Neutrophil (primary cell): ENCODE results near the gene IGF2R.

ENCODE experiments used
- H3K27ac ChIP-seq: fragments of 200-600 bp; sonication (generic); 2 replicates; pipeline ENCODE4 v1.5.1; 2016; ENCODE audit warnings: mild to moderate bottlenecking, moderate library complexity
- H3K27me3 ChIP-seq: fragments of 200-600 bp; sonication (generic); 2 replicates; pipeline ENCODE4 v1.6.0; 2016; ENCODE audit warnings: mild to moderate bottlenecking
- H3K36me3 ChIP-seq: fragments of 200-600 bp; sonication (generic); 2 replicates; pipeline ENCODE4 v1.5.1; 2017
- H3K4me1 ChIP-seq, 2 experiments: fragments of 200-600 bp in 1 of 2; sonication (generic) in 1 of 2; 1 replicate in 1 of 2; 2 replicates in 1 of 2; pipeline versions ENCODE4 v1.5.1 to v1.6.1; 2013 to 2016; ENCODE audit warnings: low read depth in 1 of 2, low read length in 1 of 2, mild to moderate bottlenecking in 1 of 2, moderate library complexity in 1 of 2; ENCODE audit not compliant: control insufficient read depth in 1 of 2, insufficient read depth in 1 of 2
- H3K4me3 ChIP-seq, 2 experiments: fragments of 200-600 bp in 1 of 2; sonication (generic) in 1 of 2; 1 replicate in 1 of 2; 2 replicates in 1 of 2; pipeline ENCODE4 v1.5.1; 2013 to 2016; ENCODE audit warnings: low read depth in 1 of 2, low read length in 1 of 2, mild to moderate bottlenecking in 1 of 2, moderate library complexity in 1 of 2
- H3K9me3 ChIP-seq: fragments of 200-600 bp; sonication (generic); 2 replicates; pipeline ENCODE4 v1.5.1; 2016
- TF ChIP-seq, protein P1 (sequence below): fragments of 200-600 bp; sonication (generic); IDR thresholded peaks from 2 replicates; pipeline ENCODE4 v1.5.1; 2016; ENCODE audit warnings: antibody characterized with exemption

Gene IGF2R

DNA sequence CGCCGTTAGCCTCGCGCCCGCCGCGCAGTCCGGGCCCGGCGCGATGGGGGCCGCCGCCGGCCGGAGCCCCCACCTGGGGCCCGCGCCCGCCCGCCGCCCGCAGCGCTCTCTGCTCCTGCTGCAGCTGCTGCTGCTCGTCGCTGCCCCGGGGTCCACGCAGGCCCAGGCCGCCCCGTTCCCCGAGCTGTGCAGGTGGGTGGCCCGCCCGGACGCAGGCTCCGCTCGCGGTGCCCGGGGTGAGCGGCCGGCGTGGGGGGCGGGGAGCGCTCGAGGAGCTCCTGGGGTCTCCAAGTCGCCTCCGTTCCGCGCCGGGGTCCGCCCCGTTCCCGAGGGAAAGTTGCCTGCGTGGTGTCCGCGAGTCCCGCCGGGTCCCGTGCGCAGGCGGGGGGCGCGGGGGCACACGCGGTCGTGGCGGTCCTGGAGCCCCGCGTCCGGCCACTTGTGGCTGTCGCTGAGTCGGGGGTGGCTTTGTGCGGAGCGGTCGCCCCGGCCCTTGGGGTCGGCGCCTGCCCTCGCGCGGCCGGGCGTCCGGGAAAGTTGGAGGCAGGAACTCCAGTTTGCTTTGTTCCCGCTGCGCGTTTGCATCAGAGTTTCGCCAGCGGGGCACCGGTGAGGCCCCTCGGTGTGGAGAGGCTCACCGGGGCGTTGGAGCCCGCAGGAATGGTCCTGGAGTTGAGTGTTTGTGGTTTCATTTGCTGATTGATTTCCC, 476 bp downstream of the IGF2R start:
- H3K4me3 ChIP-seq = peak overlapping the region; percentile 79 to 89
- peak overlapping the region; percentile 98 for H3K27ac ChIP-seq
- H3K36me3 ChIP-seq = peaks cover 11% of the 10 kb centered on the region
- H3K4me1 ChIP-seq = peaks cover 86 to 87% of the 10 kb centered on the region in 2 experiments
- TF ChIP-seq, protein P1, sequence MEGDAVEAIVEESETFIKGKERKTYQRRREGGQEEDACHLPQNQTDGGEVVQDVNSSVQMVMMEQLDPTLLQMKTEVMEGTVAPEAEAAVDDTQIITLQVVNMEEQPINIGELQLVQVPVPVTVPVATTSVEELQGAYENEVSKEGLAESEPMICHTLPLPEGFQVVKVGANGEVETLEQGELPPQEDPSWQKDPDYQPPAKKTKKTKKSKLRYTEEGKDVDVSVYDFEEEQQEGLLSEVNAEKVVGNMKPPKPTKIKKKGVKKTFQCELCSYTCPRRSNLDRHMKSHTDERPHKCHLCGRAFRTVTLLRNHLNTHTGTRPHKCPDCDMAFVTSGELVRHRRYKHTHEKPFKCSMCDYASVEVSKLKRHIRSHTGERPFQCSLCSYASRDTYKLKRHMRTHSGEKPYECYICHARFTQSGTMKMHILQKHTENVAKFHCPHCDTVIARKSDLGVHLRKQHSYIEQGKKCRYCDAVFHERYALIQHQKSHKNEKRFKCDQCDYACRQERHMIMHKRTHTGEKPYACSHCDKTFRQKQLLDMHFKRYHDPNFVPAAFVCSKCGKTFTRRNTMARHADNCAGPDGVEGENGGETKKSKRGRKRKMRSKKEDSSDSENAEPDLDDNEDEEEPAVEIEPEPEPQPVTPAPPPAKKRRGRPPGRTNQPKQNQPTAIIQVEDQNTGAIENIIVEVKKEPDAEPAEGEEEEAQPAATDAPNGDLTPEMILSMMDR = no peak
- H3K9me3 ChIP-seq = no peaks in the 10 kb centered on the region
- no peaks in the 10 kb centered on the region for H3K27me3 ChIP-seq

DNA sequence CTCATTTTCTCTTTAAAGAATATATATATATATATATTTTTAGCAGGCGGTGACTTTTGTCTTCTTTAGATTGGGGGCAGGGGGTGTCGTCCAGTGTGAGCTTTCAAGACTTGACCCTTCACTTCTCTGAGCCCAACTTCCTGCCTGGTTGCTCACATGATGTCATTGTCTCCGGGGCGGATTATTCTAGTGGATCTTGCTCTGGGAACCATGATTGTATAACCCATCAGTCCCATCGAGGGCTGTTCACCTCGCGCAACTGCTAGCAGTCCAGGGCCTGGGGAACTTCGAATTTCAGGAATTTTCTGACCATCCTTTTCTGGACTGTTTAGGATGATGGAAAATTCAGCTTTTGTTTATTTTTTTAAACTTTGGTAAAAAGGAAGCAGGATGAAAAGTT, 1.0 kb downstream of the IGF2R start:
- H3K27ac ChIP-seq = peak overlapping the region; percentile 98
- TF ChIP-seq, protein P1 = no peak
- H3K36me3 ChIP-seq = peaks cover 12% of the 10 kb centered on the region
- no peaks in the 10 kb centered on the region for H3K9me3 ChIP-seq
- peak overlapping the region; percentile 79 to 89 for H3K4me3 ChIP-seq
- peaks cover 86 to 87% of the 10 kb centered on the region in 2 experiments for H3K4me1 ChIP-seq
- no peaks in the 10 kb centered on the region for H3K27me3 ChIP-seq

DNA sequence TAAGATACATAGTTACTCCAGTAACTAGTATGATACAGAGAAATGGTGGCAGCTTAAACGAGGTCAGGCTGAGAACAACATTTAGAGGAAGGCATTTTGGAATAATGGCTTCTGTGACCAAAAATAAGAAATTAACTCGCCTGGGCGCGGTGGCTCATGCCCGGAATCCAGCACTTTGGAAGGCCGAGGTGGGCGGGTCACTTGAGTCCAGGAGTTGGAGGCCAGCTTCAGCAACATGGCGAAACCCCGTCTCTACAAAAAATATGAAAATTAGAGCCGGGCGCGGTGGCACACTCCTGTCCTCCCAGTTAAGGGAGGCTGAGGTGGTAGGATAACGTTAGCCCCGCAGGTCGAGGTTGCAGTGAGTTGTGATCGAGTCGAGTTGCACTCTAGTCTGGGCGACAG, 1.8 kb downstream of the IGF2R start:
- Histone ChIP-seq H3K4me1 (peaks cover 84 to 85% of the 10 kb centered on the region in 2 experiments), H3K27ac (peak overlapping the region; percentile 98)

DNA sequence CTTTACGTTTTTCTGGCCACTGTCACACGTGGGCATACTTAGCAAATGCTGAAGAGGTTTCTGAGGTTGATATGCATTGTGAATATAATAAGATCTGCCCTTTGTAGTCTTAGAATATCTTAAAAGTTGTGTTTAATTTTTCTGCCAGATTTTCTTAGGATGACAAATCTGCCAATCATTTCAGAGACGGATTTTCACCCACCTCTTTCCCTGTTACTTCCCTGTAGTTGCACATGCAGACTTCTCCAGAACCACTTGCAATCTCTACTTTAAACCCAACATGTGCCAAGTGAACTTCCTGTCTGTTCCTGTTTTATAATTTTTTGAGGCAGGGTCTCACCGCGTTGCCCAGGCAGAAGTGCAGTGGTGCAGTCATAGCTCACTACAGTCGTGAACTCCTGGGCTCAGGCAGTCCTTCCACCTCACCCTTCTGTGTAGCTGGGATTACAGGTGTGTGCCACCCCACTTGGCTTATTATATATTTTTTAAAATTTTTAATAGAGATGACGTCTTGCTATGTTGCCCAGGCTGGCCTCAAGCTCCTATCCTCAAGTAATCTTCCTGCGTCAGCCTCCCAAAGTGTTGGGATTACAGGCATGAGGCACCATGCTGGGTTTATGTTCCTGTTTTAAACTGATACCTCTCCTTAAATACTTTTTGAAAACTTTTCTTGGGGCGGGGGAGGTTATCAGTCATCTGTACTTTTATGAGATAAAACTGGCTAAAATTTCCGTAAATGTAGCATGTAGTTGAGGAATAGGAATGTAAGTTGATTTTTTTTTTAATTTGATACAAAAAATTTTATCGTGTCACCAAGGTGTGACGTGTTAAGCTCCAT, 2.7 kb downstream of the IGF2R start:
- TF ChIP-seq, protein P1 = no peak

More for the DNA sequence above, 1.8 kb downstream of the IGF2R start:
- TF ChIP-seq, protein P1 = no peak
- Histone ChIP-seq H3K9me3 (no peaks in the 10 kb centered on the region), H3K4me3 (peak overlapping the region; percentile 79 to 89), H3K36me3 (peaks cover 17% of the 10 kb centered on the region), H3K27me3 (no peaks in the 10 kb centered on the region)

DNA sequence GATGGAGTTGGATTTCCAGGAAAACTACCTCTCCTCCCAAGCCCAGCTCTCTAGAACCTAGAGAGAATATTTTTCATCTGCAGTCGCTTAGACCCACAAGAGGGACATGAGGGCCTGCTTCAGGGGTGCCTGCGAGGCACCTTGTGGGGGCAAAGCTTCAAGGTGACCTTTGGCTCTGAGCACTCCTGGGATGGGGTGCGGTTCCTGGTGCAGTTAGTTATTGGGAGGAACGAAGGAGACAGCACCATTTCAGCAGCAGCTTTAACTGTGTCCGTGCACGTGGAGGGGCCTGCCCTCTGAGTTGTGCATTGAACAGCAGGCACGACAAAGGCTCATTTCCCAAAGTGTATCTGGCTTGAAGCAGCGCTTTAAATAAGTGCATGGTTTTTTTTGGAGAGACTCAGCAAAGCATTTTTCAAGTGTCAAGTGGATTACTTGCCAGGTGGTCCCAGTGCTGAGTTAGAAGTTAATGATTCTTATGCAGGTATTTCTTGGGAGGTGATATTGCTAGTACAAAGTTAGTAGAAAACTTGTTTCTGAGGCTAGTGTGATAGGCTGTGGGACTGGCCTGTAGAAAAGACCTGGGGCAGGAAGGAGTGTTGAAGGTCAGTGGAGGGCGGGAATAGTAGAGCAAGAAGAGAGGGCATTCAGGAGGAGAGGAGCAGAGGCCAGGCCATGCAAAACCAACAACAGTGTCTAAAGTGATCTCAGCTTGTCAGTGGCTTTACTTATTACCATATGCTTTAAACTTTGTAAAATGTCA, 3.8 kb downstream of the IGF2R start:
- no peaks in the 10 kb centered on the region for H3K9me3 ChIP-seq
- peak overlapping the region; percentile 81 for H3K27ac ChIP-seq
- no peaks in the 10 kb centered on the region for H3K27me3 ChIP-seq
- H3K36me3 ChIP-seq = peaks cover 17% of the 10 kb centered on the region
- peak overlapping the region; percentile 79 to 89 for H3K4me3 ChIP-seq
- TF ChIP-seq, protein P1 = no peak
- H3K4me1 ChIP-seq = peaks cover 82 to 84% of the 10 kb centered on the region in 2 experiments

More for the DNA sequence above, 2.7 kb downstream of the IGF2R start:
- H3K4me1 ChIP-seq = peaks cover 82 to 85% of the 10 kb centered on the region in 2 experiments
- no peaks in the 10 kb centered on the region for H3K27me3 ChIP-seq
- H3K9me3 ChIP-seq = no peaks in the 10 kb centered on the region
- H3K27ac ChIP-seq = peak overlapping the region; percentile 98
- H3K36me3 ChIP-seq = peaks cover 17% of the 10 kb centered on the region
- H3K4me3 ChIP-seq = peak overlapping the region; percentile 79 to 89
